DMS53 treated with DMSO at 0.1 percent for 48 hours (cell line): ENCODE data around the gene ALDH3A1.
A peak's percentile ranks its signal among the peaks of the same experiment; 100 is the strongest.

Experiments
- DNase-seq: peaks from one replicate; lab custom pipeline; 2025; ENCODE audit not compliant: unreplicated experiment; lab: John Stamatoyannopoulos, UW

The ALDH3A1 gene

GRCh38 chr17:19720631-19721426 lies 27.3 kb downstream of the ALDH3A1 start:
- peak; percentile 51 for DNase-seq

GRCh38 chr17:19720210-19720475 lies 28.0 kb downstream of the ALDH3A1 start:
- DNase-seq, result no peak

GRCh38 chr17:19719355-19720209 lies 28.5 kb downstream of the ALDH3A1 start:
- DNase-seq, result no peak

GRCh38 chr17:19718613-19719354 lies 29.3 kb downstream of the ALDH3A1 start:
- DNase-seq, result no peak

GRCh38 chr17:19718041-19718612 lies 30.0 kb downstream of the ALDH3A1 start:
- DNase-seq, result no peak

GRCh38 chr17:19717411-19717908 lies 30.6 kb downstream of the ALDH3A1 start:
- DNase-seq, result no peak

- no peak for DNase-seq
Measured at GRCh38 chr17:19717031-19717360, 31.1 kb downstream of the ALDH3A1 start.

- DNase-seq, result no peak
Measured at GRCh38 chr17:19716108-19717030, 31.7 kb downstream of the ALDH3A1 start, which contains the start of gene SLC47A2. Gene SLC47A2, minus strand, starts transcription at chr17:19716584. Its CDS starts 29 bp downstream, at chr17:19716555.

- peak; percentile 41 for DNase-seq
Measured at GRCh38 chr17:19714542-19715411, 33.3 kb downstream of the ALDH3A1 start.

GRCh38 chr17:19713901-19714361 lies 34.2 kb downstream of the ALDH3A1 start:
- DNase-seq, result no peak

GRCh38 chr17:19713462-19713861 lies 34.6 kb downstream of the ALDH3A1 start:
- DNase-seq, result no peak

GRCh38 chr17:19712436-19713004 lies 35.6 kb downstream of the ALDH3A1 start:
- no peak for DNase-seq

- DNase-seq, result no peak
Measured at GRCh38 chr17:19709841-19710240, 38.3 kb downstream of the ALDH3A1 start.

- DNase-seq, result no peak
Measured at GRCh38 chr17:19708431-19709175, 39.5 kb downstream of the ALDH3A1 start.

GRCh38 chr17:19707728-19708221 lies 40.3 kb downstream of the ALDH3A1 start:
- DNase-seq, result no peak

GRCh38 chr17:19706791-19707727 lies 41.0 kb downstream of the ALDH3A1 start:
- no peak for DNase-seq
